ENCODE data around the gene NBEAL1.
"Not testable (repeated sequence)": the region's sequence is repeated elsewhere in the genome, so short reads cannot be mapped to it uniquely, and the experiment has no call there.

NBEAL1 gene

GRCh38 chr2:203014456-203015199 lies at the start of gene NBEAL1:
NBEAL1 (plus strand) TSS chr2:203014875; CDS start chr2:203016385, 1,510 bp downstream.
- DNase-seq (ENCODE audit: low read depth in 2 of 2, low spot score in 1 of 2): peak; percentile 91 to 93

- no peak for DNase-seq (ENCODE audit: low read depth in 2 of 2, low spot score in 1 of 2)
Measured at GRCh38 chr2:202965810-202966460, 48.7 kb upstream of the NBEAL1 start.

DNA sequence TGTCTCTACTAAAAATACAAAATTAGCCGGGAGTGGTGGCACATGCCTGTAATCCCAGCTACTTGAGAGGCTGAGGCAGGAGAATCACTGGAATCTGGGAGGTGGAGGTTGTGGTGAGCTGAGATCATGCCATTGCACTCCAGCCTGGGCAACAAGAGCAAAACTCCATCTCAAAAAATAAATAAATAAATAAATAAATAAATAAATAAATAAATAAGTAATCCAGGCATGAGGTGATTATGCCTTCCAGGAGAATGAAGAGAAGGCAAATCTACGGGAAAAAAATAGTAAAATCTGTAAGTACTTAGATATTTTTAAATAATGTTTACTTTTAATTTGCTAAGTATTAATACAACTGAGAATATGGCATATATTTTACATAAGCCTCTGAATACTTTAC lies 45.3 kb upstream of the NBEAL1 start:
- not testable (repeated sequence) for DNase-seq (ENCODE audit: low read depth in 2 of 2, low spot score in 1 of 2)

DNA sequence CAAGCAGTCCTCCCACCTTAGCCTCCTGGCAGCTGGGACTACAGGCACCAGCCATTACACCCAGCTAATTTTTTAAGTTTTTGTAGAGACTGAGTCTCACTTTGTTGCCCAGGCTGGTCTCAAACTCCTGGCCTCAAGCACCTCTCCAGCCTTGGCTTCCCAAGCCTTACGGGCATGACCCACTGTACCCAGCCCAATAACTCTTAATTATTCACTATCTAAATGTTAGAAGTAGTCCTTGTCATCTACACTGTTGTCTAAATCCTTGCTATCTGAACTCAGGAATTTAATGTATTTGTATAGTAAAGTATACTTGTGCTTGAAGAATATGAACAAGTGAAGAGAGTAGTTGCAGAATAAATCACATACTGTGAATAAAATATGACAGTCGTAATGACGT lies 37.9 kb upstream of the NBEAL1 start:
- DNase-seq (ENCODE audit: low read depth in 2 of 2, low spot score in 1 of 2): no peak

DNA sequence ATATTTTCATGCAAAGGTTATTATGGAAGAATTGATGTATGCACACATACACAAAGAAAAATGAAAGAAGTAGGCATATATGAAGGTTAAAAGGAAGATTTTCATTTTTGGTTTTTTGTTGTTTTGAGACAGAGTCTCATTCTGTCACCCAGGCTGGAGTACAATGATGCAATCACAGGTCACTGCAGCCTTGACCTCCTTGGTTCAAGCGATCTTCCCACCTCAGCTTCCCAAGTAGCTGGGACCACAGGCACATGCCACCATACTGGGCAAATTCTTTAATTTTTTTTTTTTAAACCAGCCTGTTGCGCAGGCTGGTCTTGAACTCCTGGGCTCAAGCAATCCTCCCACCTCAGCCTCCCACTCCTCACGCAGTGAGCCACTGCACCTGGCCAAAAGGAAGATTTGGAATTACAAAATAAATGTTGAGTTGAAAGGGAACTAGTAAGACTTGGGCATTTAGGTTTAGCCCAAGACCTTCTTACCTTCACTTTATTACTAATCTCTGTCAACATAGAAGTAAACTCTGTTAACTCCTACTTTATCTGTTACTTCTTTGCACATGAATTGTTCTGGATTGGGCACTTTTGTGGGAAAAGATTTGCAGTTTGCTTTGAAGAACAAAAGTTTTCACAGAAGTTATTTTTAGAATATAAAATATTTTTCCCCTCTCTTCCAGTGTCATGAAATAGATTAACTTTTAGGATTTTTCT lies 31.7 kb upstream of the NBEAL1 start:
- DNase-seq (ENCODE audit: low read depth in 2 of 2, low spot score in 1 of 2): no peak

- no peak for DNase-seq (ENCODE audit: low read depth in 2 of 2, low spot score in 1 of 2)
Measured at GRCh38 chr2:202989749-202990148, 24.9 kb upstream of the NBEAL1 start.

DNA sequence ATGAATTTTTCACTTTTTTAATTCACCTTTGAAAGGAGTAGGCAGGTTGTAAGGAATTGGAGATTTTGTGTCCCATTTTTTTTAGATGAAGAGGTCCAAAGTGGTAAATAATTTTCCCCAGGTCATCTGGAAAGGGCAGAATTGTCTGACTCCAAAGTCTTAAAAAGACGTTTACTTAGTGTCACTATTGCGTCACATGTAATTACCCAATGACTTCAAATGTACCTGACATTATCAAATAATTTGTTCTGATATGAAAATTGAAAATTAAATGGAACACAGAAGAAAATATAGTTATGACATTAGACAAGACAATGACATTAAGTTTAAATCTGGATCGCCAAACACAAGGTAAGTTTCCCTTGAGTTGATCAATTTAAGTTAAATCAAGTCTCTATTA lies 24.2 kb upstream of the NBEAL1 start:
- DNase-seq (ENCODE audit: low read depth in 2 of 2, low spot score in 1 of 2): no peak

DNA sequence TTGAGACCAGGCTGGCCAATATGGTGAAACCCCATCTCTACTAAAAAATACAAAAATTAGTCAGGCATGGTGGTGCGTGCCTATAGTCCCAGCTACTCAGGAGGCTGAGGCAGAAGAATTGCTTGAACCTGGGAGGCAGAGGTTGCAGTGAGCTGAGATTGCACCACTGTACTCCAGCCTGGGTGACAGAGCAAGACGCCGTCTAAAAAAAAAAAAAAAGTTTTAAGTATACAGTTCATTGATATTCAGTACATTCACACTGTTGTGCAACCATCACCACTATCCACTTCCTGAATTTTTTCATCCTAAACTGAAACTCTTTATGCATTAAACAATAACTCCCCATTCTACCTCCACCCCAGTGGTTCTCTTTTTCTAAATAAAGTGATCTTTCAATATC lies 17.6 kb upstream of the NBEAL1 start:
- not testable (repeated sequence) for DNase-seq (ENCODE audit: low read depth in 2 of 2, low spot score in 1 of 2)

DNA sequence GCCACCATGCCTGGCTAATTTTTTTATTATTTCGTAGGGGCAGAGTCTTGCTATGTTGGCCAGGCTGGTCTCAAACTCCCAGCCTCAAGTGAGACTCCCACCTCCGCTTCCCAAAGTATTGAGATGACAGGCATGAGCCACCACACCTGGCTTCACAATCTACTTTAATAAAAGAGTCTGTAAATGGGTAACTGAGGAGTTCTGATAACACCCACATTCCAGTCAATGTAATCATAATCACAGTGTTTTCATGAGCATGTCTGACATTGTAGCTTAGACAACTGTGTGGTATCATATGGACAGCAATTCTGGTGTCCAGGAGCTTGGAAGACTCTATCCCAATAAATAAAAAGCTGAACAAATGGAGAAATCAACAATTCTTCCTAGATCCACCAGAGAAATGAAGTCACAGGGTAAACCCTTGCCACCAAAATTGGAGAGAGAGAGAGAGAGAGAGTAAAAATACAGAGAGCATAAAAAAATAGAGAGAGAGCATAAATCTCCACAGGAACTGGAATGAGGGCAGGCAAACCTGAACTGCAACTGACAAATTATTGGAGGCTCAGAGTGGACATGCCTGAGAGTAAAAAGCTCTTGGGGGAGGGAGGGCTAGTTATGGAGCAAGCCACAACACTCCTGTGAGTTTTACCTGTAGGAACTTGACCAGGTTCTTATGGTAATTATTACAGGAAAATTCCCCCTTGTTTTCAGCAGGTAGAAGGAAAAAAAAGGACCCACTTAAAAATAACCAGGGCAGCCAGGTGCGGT lies 12.4 kb upstream of the NBEAL1 start:
- DNase-seq (ENCODE audit: low read depth in 2 of 2, low spot score in 1 of 2): no peak

DNA sequence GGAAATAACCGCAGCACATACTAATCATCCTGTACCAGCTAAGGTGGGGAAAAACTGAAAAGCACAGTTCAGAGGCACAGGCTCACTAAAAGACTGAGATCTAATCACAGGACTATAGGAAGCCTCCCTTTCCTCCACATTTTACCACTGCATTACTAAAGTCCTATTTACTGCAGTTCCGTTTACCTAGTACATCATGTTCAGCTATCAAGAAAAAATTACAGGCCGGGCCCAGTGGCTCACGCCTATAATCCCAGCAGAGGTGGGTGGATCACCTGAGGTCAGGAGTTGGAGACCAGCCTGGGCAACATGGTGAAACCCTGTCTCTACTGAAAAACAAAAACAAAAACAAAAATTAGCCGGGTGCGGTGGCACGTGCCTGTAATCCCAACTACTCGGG lies 11.0 kb upstream of the NBEAL1 start:
- DNase-seq (ENCODE audit: low read depth in 2 of 2, low spot score in 1 of 2): no peak

- no peak for DNase-seq (ENCODE audit: low read depth in 2 of 2, low spot score in 1 of 2)
Measured at GRCh38 chr2:203016716-203017115, 2.0 kb downstream of the NBEAL1 start.

- no peak for DNase-seq (ENCODE audit: low read depth in 2 of 2, low spot score in 1 of 2)
Measured at GRCh38 chr2:203018181-203018580, 3.5 kb downstream of the NBEAL1 start.

- no peak for DNase-seq (ENCODE audit: low read depth in 2 of 2, low spot score in 1 of 2)
Measured at GRCh38 chr2:203019142-203019541, 4.5 kb downstream of the NBEAL1 start.

DNA sequence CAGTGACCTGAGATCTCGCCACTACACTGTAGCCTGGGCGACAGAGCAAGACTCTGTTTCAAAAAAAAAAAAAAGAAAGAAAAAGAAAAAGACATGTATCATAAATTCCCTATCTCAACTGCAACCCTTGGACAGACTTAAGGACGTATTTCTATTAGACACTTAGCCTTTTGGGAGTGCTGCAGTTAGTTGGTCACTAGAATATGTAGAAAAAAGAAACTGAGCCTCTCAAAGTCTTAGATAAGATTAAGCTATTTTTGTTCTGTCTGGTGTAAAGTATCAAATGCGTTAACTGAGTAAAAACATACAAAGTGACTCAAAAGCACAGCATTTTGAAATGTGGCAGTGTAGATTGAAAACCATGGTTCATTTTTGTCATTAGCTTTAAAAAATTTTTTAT lies 7.3 kb downstream of the NBEAL1 start:
- no peak for DNase-seq (ENCODE audit: low read depth in 2 of 2, low spot score in 1 of 2)

DNA sequence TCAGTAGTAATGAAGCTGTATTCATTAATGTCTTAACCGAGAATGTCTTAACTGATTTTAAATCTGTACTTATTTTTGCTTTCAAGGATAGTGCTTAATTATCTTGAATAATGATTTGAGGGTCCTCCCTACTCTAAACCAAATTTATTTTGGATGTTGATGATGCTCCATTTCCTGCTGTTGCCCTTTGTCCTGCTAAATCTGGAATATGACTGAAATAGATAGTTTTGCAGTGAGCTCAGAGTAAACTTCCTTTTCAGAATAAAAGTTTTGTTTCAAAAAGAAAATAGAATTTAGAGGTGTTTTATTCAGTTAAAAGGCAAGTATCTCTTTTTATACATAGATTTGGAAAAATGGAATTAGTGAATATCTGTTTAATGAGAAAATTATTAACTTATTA lies 8.1 kb downstream of the NBEAL1 start:
- no peak for DNase-seq (ENCODE audit: low read depth in 2 of 2, low spot score in 1 of 2)

DNA sequence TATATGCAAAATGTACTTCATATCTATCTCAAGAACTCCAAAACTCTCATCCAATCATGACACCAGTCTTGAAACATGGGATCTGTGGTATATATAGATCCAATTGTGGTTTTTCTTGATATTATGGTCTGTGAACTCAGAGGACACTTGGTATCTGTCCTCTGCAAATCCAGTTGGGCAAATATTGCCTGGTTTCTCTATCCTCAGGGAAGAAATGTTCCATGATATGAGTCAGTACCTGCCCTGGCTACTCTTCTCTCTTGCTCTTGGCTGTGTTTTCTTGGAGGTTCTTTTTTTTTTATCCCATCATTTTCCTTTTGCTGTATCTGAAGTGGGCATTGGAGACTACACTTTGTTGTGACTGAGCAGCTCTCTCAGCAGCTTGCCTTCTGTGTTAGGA lies 10.9 kb downstream of the NBEAL1 start:
- no peak for DNase-seq (ENCODE audit: low read depth in 2 of 2, low spot score in 1 of 2)

DNA sequence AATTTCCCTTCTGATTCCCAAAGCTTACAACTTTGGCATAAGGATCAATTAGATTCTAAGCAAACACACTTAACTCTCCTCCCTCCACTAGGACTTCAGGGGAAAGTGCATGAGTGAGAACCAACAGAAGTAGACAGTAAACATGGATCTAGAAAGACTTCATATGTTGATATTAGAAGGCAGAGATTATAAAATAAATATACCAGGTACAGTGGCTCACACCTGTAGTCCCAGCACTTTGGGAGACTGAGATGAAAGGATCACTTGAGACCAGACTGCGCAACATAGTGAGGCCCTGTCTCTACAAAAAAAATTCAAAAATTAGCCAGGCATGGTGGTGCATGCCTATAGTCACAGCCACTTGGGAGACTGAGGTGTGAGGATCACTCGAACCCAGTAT lies 15.9 kb downstream of the NBEAL1 start:
- DNase-seq (ENCODE audit: low read depth in 2 of 2, low spot score in 1 of 2): no peak

- no peak for DNase-seq (ENCODE audit: low read depth in 2 of 2, low spot score in 1 of 2)
Measured at GRCh38 chr2:203030991-203031390, 16.3 kb downstream of the NBEAL1 start.

- no peak for DNase-seq (ENCODE audit: low read depth in 2 of 2, low spot score in 1 of 2)
Measured at GRCh38 chr2:203033395-203033794, 18.7 kb downstream of the NBEAL1 start.

DNA sequence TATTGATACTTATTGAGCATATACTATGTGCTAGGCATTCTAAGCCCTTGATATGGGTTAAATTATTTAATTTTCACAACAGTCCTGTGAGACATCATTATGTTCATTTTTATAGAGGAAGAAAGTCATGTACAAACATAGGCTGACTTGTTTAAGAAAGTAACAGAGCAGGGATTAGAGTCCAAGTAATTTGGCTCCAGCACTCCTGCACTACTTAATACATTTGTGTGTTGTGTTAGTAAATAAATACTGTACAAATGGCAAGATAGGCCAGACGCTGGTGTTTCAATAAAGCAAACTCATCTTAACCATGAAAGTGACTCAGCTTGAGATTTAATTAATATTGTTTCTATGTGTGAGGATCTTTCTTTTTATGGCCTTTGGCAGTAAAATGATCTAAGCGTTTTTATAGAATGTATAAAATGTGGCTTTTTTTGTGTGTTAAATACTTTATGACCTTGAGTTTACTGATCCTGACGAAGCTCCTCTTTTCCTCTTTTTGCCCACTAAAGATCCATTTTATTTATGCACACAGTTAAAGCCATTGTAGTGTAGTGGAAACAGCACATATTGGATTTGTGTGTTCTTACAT lies 21.3 kb downstream of the NBEAL1 start:
- DNase-seq (ENCODE audit: low read depth in 2 of 2, low spot score in 1 of 2): no peak

DNA sequence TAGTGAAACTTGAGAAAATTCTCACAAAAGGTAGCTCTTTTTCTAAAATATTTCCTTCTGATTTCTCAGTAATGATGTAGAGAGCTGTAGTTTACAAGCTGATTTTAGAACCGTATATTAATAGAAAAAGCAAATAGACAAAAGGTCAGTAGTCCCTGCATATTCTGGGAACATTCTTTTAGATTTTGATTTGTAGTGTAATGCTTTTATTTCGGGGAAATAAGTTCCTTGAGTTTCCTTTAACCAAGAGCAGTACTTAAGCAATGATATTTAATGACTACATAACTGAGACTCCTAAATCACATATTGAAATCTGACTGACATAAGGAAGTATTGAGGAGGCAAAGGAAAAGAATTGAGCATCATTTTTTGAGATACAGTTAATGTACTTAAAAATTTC lies 22.4 kb downstream of the NBEAL1 start:
- no peak for DNase-seq (ENCODE audit: low read depth in 2 of 2, low spot score in 1 of 2)
